RKO (cell line): ENCODE measurements around the gene EBLN1.
"Not testable (repeated sequence)": the region's sequence is repeated elsewhere in the genome, so short reads cannot be mapped to it uniquely, and the experiment has no call there.

ENCODE experiments used
- DNase-seq: peaks from one replicate; pipeline ENCODE4 v3.0.0-alpha.2; 2016; ENCODE audit warnings: low spot score

Gene EBLN1

GRCh38 chr10:22228167-22228938, 10.5 kb upstream of the EBLN1 start:
- DNase-seq = no peak

DNA sequence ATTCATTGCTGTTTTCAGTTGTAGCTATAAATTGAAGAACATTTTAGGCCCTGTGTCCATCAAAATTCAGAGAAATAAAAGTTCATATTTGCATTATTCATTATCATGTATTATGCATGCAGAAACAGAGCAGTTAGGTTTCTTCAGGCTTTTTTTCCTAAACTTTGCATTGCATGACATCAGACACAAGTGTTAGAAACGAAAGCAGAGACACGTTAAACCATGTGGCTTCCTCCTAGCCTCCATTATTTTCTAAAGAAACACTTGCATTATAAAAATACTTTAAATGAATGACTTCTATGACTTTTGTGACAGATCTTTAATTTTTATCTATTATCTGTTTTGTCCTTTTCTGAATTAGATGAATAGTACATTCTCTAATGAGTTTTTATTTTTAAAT, 8.8 kb upstream of the EBLN1 start:
- DNase-seq = no peak

DNA sequence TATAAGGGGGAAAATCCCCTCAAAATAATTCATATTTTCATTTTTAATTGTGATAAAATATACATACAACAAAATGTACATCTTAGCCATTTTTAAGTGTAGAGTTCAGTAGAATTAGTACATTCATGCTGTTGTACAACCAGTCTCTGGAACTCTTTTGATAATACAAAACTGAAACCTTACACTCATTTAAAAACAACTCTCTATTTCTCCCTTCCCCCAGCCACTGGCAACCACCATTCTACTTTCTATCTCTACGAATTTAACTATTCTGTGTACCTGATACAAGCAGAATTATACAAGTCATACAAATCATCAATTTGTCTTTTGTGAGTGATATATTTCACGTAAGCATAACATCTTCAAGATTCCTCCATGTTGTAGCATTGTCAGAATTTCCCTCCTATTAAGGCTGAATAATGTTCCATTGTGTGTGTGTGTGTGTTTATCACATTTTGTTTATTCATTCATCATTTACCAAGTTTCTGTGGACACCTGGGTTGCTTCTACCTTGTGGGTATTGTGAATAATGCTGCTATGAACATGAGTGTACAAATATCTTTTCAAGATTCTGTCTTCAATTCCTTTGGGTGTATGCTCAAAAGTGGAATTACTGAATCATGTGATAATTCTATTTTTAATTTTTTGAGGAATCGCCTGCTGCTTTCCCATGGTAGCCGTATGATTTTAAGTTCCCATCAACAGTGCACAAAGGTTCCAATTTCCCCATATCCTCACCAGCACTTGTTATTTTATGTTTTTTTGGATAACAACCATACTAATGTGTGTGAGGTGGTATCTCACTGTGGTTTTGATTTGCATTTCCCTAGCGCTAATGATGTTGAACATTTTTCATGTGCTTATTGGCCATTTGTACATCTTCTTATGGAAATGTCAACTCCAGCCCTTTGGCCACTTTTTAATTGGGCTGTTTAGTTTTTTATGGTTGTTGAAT, 4.7 kb upstream of the EBLN1 start:
- DNase-seq = no peak

- peak; percentile 69 for DNase-seq
Measured at GRCh38 chr10:22219308-22219707, 1.5 kb upstream of the EBLN1 start.

DNA sequence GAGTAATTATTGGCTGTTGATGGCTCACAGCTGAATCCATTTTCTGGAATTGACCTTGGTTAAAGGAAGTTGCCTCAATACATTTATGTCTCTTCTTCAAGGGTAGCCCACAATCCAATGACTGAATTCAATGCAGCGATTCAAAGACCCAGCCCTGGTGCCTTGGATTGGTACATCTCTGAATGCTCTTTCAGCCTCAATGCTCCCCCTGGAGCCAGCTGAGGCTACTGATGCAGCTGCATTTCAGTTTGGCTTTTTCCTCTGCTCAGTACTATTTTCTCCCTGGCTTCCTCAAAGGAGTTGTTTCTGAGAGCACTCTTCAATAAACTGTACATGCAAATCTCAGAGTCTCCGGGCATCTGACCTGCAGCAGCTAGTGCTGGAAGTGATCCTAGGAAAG, 633 bp upstream of the EBLN1 start:
- DNase-seq = no peak

DNA sequence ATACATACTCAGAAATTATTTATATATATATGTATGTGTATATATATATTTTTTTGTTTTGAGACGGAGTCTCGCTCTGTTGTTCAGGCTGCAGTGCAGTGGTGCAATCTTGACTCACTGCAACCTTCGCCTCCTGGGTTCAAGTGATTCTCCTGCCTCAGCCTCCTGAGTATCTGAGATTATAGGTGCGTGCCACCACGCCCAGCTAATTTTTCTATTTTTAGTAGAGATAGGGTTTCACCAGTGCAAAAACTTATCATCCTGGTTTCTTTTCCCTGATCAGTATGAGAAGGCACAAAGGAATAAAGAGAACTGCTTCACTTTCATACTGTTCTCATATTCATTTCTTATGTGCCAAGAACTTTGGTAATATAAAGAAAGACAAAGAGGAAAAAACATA, 731 bp downstream of the EBLN1 start:
- DNase-seq = not testable (repeated sequence)

DNA sequence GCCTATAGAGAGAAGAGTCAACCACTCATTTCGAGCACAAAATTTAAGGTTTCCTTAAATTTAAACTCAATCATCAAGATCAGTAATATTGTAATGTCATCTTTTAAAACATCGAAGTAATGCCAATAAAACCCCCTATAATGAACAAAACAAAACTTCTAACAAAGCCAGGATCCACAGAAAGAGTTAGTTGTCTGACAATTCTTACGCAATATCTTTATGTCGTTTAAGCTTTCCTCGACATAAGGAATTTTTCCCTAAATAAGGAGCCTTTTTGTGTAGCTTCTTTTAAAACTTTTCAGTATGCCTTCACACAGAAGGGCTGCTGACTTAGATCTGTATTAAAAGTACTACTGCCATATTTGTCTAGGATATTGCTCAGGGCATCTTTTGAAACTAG, 7.5 kb downstream of the EBLN1 start:
- DNase-seq = no peak

GRCh38 chr10:22193945-22194344, 23.9 kb downstream of the EBLN1 start:
- no peak for DNase-seq

DNA sequence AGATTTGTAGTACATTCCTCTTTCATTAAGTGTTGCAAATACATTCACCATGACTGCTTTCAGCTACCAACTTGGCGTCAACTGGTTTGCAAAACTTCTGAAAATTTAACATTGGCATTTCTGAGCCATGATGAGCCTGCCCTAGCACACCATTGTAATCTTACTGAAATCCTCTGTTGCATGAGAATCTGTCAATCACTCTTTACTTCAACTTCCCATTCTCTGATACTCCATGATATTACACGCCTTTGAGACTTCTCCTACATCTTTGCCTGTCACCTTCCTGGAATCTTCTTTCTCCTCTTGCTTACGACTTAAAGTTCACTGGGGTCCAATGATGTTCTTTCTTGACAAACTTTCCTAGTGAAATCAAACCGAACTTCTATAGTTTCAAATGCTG, 32.2 kb downstream of the EBLN1 start:
- no peak for DNase-seq

- no peak for DNase-seq
Measured at GRCh38 chr10:22183771-22184461, 33.9 kb downstream of the EBLN1 start.

GRCh38 chr10:22180724-22181123, 37.1 kb downstream of the EBLN1 start:
- DNase-seq = no peak

DNA sequence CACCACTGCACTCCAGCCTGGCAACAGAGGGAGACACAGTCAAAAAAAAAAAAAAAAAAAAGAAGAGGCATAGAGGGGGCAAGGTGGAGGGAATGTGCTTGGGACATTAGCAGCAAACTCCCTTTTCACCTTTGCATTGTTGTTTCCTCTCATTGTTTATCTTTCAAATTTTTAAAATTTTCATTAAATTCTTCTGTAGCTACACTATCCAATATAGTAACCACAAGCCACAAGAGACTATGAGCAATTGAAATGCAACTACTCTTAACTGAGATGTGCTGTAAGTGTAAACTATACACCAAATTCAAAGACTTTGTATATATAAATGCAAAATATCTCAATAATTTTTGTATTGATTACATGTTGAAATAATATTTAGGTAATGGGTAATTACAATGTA, 43.4 kb downstream of the EBLN1 start:
- DNase-seq = no peak

- DNase-seq = no peak
Measured at GRCh38 chr10:22171131-22171530, 46.7 kb downstream of the EBLN1 start.

DNA sequence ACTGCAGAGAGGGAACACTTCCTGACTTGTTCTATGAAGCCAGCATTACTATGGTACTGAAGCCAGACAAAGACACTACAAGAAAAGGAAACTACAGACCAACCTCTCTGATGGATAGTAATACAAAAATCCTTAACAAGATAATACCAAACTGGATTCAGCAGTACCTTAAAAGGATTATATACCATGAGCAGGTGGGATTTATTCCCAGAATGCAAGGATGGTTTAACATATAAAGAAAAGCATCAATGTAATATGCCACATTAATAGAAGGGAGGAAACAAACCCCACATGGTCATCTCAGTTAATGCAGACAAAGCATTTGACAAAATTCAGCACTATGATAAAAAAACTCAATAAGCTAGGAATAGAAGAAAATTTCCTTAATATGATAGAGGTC, 47.2 kb downstream of the EBLN1 start:
- no peak for DNase-seq

DNA sequence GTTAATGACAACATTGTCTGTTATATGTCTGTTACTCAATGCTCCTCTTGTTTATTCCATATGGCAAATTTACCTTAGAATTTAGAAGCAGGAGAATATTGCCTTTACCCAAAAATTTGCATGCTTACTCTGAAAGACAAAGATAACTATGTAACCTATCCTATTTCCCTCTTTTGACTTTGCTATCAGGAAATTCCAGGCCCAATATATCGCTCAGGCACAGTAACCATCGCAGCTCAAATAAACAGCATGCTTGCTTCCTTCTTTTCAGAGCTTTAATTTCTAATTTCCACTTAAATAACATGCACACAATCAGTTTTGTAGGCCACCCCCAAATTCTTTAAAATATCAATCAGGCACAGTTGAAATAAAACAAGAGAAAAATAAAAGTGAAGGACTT, 57.8 kb downstream of the EBLN1 start:
- no peak for DNase-seq

- DNase-seq = no peak
Measured at GRCh38 chr10:22159180-22159579, 58.6 kb downstream of the EBLN1 start.
